ENCODE data around the gene PSAT1. TPM values are rescaled to one million over a fixed set of nuclear protein-coding genes. Genes with fewer than 3 reads are reported as not detected.

The PSAT1 gene
- total RNA-seq, 4 donors from 2014 or later, result 4.5 to 11.6 (median 7.9) TPM

DNA sequence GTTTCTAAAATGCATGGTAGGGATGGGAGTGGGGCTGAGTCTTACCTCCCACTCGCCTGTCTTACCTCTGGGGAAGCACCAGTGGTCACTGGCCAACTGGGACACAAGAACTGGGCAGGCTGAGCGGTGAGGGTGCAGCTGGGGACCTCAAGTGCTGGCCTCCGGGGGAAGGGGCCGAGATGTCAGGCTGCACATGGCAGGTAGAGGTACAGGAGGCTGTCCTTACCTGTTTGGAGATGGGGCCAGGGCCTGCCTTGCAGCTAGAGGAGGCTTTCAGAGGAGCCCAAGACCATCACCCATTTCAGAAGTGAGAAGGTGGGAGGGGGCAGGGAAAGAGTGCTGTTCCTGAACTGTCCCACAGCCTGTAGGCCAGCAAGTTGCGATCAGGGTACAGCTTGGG is 14.2 kb downstream of the PSAT1 start:
- no peak for DNase-seq (ENCODE audit: low spot score in 2 of 2)
- TF ChIP-seq, protein P1, sequence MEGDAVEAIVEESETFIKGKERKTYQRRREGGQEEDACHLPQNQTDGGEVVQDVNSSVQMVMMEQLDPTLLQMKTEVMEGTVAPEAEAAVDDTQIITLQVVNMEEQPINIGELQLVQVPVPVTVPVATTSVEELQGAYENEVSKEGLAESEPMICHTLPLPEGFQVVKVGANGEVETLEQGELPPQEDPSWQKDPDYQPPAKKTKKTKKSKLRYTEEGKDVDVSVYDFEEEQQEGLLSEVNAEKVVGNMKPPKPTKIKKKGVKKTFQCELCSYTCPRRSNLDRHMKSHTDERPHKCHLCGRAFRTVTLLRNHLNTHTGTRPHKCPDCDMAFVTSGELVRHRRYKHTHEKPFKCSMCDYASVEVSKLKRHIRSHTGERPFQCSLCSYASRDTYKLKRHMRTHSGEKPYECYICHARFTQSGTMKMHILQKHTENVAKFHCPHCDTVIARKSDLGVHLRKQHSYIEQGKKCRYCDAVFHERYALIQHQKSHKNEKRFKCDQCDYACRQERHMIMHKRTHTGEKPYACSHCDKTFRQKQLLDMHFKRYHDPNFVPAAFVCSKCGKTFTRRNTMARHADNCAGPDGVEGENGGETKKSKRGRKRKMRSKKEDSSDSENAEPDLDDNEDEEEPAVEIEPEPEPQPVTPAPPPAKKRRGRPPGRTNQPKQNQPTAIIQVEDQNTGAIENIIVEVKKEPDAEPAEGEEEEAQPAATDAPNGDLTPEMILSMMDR (IDR thresholded peaks at IDR 0.05), result no peak
- TF ChIP-seq EP300 (IDR thresholded peaks at IDR 0.05) (no peak), POLR2A (IDR thresholded peaks at IDR 0.05) (no peak)
- H3K27ac ChIP-seq, result no peak overlapping the region
- H3K9me3 ChIP-seq, result no peaks in the 10 kb centered on the region
- 95 to 96% methylated on average over 5 of the region's 5 CpGs for WGBS, 2 donors
- H3K36me3 ChIP-seq, result peaks cover 0 to 62% (median 0%) of the 10 kb centered on the region in 3 donors
- H3K27me3 ChIP-seq, result no peaks in the 10 kb centered on the region
- no peak overlapping the region for H3K4me3 ChIP-seq
- H3K4me1 ChIP-seq, result peaks cover 0 to 11% (median 2%) of the 10 kb centered on the region in 4 donors

DNA sequence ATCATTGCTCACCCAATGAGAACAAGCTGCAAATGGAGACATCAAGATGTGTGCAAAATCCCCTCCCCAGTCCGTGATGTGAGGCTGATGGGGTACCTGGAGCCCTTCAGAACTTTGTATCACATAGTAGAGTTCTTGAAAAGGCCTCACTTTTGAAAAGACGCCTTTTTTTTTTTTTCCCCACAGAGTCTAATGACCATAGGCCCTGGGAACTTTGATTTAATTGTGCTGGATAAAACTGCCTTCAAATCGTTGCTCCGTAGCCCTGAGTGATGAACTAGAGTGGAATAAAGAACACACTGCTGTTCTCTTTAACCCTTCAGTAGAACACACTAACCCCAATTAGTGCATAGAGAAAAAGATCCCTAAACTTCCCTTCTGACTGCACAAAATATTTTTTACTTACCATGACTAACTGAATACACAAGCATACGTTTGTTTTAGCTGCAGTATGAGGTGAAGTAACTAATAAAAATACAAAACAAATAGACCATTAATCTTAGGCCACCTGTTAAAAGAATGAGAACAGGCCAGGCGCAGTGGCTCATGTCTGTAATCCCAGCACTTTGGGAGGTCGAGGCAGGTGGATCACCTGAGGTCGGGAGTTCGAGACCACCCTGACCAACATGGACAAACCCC is 15.1 kb downstream of the PSAT1 start:
- no peaks in the 10 kb centered on the region for H3K27me3 ChIP-seq
- no peak for DNase-seq (ENCODE audit: low spot score in 2 of 2)
- no peak overlapping the region for H3K27ac ChIP-seq
- peaks cover 0 to 62% (median 0%) of the 10 kb centered on the region in 3 donors for H3K36me3 ChIP-seq
- WGBS, 2 donors, result 65 to 66% methylated on average over 9 of the region's 9 CpGs
- H3K4me3 ChIP-seq, result no peak overlapping the region
- no peaks in the 10 kb centered on the region for H3K9me3 ChIP-seq
- H3K4me1 ChIP-seq, result peaks cover 0 to 11% (median 2%) of the 10 kb centered on the region in 4 donors
- TF ChIP-seq EP300 (IDR thresholded peaks at IDR 0.05) (no peak), POLR2A (IDR thresholded peaks at IDR 0.05) (no peak)
- TF ChIP-seq, protein P1 (IDR thresholded peaks at IDR 0.05), result no peak

DNA sequence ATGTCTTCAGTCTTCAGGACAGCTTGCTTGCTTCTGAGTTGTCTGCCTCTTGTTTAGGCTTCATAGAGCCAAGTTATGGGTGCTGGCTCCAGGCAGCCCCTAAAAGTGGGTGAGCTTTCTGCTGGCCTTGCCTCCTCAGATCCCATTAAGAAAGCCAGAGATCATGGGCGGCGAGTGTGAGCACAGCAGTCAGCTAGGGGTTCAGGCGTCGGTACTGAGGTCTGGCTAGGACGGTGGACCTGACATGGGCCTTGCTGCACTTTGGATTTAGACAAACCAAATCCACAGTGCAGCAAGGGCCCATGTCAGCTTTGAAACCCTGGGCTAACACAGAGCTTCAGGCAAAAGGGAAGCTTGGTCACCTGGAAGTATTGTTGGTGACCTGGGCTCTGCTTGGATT is 17.6 kb downstream of the PSAT1 start:
- Histone ChIP-seq H3K27ac (no peak overlapping the region), H3K4me1 (peaks cover 0 to 11% (median 2%) of the 10 kb centered on the region in 4 donors), H3K27me3 (no peaks in the 10 kb centered on the region), H3K36me3 (peaks cover 0 to 63% (median 0%) of the 10 kb centered on the region in 3 donors), H3K4me3 (no peak overlapping the region), H3K9me3 (no peaks in the 10 kb centered on the region)
- DNase-seq (ENCODE audit: low spot score in 2 of 2), result no peak
- TF ChIP-seq POLR2A (IDR thresholded peaks at IDR 0.05) (no peak), EP300 (IDR thresholded peaks at IDR 0.05) (no peak)
- TF ChIP-seq, protein P1 (IDR thresholded peaks at IDR 0.05), result no peak
- WGBS, 2 donors, result 74 to 92% methylated on average over 5 of the region's 5 CpGs

DNA sequence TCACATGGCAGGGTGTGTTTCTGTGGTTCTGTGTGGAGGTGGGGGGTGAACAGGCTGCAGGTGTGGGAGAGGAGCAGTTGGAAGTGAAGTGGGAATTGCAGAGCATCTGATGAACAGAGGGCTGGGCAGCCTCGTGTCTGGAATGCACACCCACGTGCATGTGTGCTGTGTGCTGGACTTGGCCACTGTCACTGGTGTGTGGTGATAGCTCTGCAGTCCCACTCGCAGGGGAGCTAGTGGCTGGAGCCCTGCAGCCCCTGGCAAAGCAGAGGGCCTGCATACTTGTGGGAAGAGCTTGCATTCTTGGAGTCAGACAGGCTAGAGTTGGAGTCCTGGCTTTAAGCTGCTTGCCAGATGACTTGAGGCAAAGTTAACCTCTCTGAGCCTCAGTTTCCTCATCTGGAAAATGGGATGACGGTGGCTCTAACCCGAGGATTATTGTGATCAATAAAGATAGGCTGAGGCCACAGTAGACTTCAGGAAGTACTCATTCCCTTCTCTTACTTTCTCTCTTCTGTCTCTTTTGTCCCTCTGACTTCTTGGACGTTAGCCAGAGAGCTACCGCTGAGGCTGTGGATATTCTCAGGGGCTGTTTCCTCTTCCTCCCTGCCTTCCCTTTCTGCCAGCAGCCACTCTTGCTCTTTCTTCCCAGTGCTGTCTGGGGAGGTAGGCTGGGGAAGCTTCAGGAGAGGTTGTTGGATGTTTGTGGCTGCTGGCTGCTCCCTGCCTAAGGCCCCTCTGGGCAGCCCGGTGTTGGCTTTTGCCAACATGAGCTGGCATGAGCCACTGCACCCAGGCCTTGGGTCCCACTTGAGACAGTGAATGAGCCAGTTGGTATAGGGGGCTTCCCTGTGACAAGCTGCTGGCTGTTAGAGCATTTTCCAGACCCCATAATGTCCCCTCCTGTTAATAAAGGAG is 18.3 kb downstream of the PSAT1 start:
- H3K9me3 ChIP-seq, result no peaks in the 10 kb centered on the region
- peaks cover 0 to 11% (median 2%) of the 10 kb centered on the region in 4 donors for H3K4me1 ChIP-seq
- DNase-seq (ENCODE audit: low spot score in 2 of 2), result no peak
- TF ChIP-seq POLR2A (IDR thresholded peaks at IDR 0.05) (no peak), EP300 (IDR thresholded peaks at IDR 0.05) (no peak)
- TF ChIP-seq, protein P1 (IDR thresholded peaks at IDR 0.05), result no peak
- no peak overlapping the region for H3K27ac ChIP-seq
- no peak overlapping the region for H3K4me3 ChIP-seq
- WGBS, 2 donors, result 50 to 54% methylated on average over 8 of the region's 8 CpGs
- H3K27me3 ChIP-seq, result no peaks in the 10 kb centered on the region
- peaks cover 0 to 66% (median 0%) of the 10 kb centered on the region in 3 donors for H3K36me3 ChIP-seq

Measured in tibial nerve (tissue), 4 donors.